Mesendoderm (in vitro differentiated cells): ENCODE results near the gene ZNF236.

ENCODE experiments used
- DNase-seq: peaks from one replicate; pipeline ENCODE4 v3.0.0; 2013
- H2AK5ac ChIP-seq: 2 replicates; pipeline ENCODE4 v1.6.1; 2013; ENCODE audit warnings: low read length, inconsistent platforms
- H2BK120ac ChIP-seq: 2 replicates; pipeline ENCODE4 v1.6.1; 2013; ENCODE audit warnings: low read depth, mild to moderate bottlenecking, low read length, moderate library complexity, mixed read lengths
- H2BK15ac ChIP-seq: replicated peaks from 2 replicates; pipeline ENCODE4 v1.6.1; 2013; ENCODE audit warnings: low read depth, mild to moderate bottlenecking, moderate library complexity
- H2BK5ac ChIP-seq: 2 replicates; pipeline ENCODE4 v1.6.1; 2013; ENCODE audit warnings: low read length, inconsistent platforms
- H3K18ac ChIP-seq: 2 replicates; pipeline ENCODE4 v1.6.1; 2013; ENCODE audit warnings: mild to moderate bottlenecking, low read length, mixed read lengths
- H3K23ac ChIP-seq: one replicate; pipeline ENCODE4 v1.6.1; 2013; ENCODE audit warnings: low read length
- H3K27ac ChIP-seq: 2 replicates; pipeline ENCODE4 v1.5.1; 2013; ENCODE audit warnings: low read depth, mild to moderate bottlenecking, inconsistent platforms, low read length, moderate library complexity
- H3K27me3 ChIP-seq: 2 replicates; pipeline ENCODE4 v1.6.1; 2013; ENCODE audit warnings: low read length, control low read depth, mild to moderate bottlenecking, inconsistent platforms; ENCODE audit not compliant: insufficient read depth, poor library complexity
- H3K36me3 ChIP-seq: 2 replicates; pipeline ENCODE4 v1.6.1; 2013; ENCODE audit warnings: low read length, inconsistent platforms; ENCODE audit not compliant: control insufficient read depth, insufficient read depth
- H3K4ac ChIP-seq: one replicate; pipeline ENCODE4 v1.6.1; 2013; ENCODE audit warnings: low read depth, mild to moderate bottlenecking, low read length, moderate library complexity
- H3K4me1 ChIP-seq: 2 replicates; pipeline ENCODE4 v1.6.1; 2013; ENCODE audit warnings: low read depth, low read length, inconsistent platforms; ENCODE audit not compliant: control insufficient read depth
- H3K4me2 ChIP-seq: 2 replicates; pipeline ENCODE4 v1.6.1; 2013; ENCODE audit warnings: low read length
- H3K4me3 ChIP-seq: 2 replicates; pipeline ENCODE4 v1.5.1; 2013; ENCODE audit warnings: mild to moderate bottlenecking, low read length
- H3K56ac ChIP-seq: one replicate; pipeline ENCODE4 v1.6.1; 2013; ENCODE audit warnings: low read length
- H3K79me1 ChIP-seq: 2 replicates; pipeline ENCODE4 v1.6.1; 2013; ENCODE audit warnings: low read length, inconsistent platforms
- H3K79me2 ChIP-seq: 2 replicates; pipeline ENCODE4 v1.6.1; 2013; ENCODE audit warnings: mild to moderate bottlenecking, low read length; ENCODE audit not compliant: control insufficient read depth, insufficient read depth
- H3K9ac ChIP-seq: 2 replicates; pipeline ENCODE4 v1.6.1; 2013; ENCODE audit warnings: low read length, inconsistent platforms
- H4K5ac ChIP-seq: one replicate; pipeline ENCODE4 v1.6.1; 2013; ENCODE audit warnings: low read length
- H4K8ac ChIP-seq: one replicate; pipeline ENCODE4 v1.6.1; 2013; ENCODE audit warnings: low read depth, mild to moderate bottlenecking, control low read depth, low read length, moderate library complexity
- WGBS: extraction: QIAGEN DNeasy Blood & Tissue Kit; methylation state at CpG from one replicate; pipeline ENCODE4 v1.1.7; 2013; ENCODE audit warnings: low lambda C conversion rate, missing lambda C conversion rate; ENCODE audit not compliant: insufficient coverage; ENCODE audit errors: extremely low coverage; 5-methylcytosine and 5-hydroxymethylcytosine counted together

ZNF236 gene

GRCh38 chr18:76981396-76981968 lies 159.1 kb downstream of the ZNF236 start:
- no CpG with 5 or more reads among the region's 13 CpGs for WGBS
- Histone ChIP-seq H2BK120ac (no peak overlapping the region), H3K27me3 (no peaks in the 10 kb centered on the region), H3K27ac (no peak overlapping the region), H3K4me1 (no peaks in the 10 kb centered on the region), H3K9ac (no peak overlapping the region), H2AK5ac (no peak overlapping the region), H2BK5ac (no peak overlapping the region), H3K79me1 (no peaks in the 10 kb centered on the region), H3K23ac (no peak overlapping the region), H3K79me2 (no peaks in the 10 kb centered on the region), H3K18ac (no peak overlapping the region), H3K4me3 (no peak overlapping the region), H3K4ac (no peak overlapping the region), H3K4me2 (no peak overlapping the region), H4K8ac (no peak overlapping the region), H4K5ac (no peak overlapping the region), H3K56ac (no peak overlapping the region), H3K36me3 (no peaks in the 10 kb centered on the region), H2BK15ac (no peak overlapping the region)
- no peak for DNase-seq

- Histone ChIP-seq H3K4me3 (no peak overlapping the region), H3K36me3 (no peaks in the 10 kb centered on the region), H3K4ac (no peak overlapping the region), H3K23ac (no peak overlapping the region), H3K4me1 (no peaks in the 10 kb centered on the region), H3K4me2 (no peak overlapping the region), H2AK5ac (no peak overlapping the region), H2BK15ac (no peak overlapping the region), H3K9ac (no peak overlapping the region), H3K79me1 (no peaks in the 10 kb centered on the region), H2BK5ac (no peak overlapping the region), H2BK120ac (no peak overlapping the region), H3K56ac (no peak overlapping the region), H3K79me2 (no peaks in the 10 kb centered on the region), H3K18ac (no peak overlapping the region), H3K27me3 (no peaks in the 10 kb centered on the region), H4K5ac (no peak overlapping the region), H4K8ac (no peak overlapping the region), H3K27ac (no peak overlapping the region)
- WGBS, result no CpG with 5 or more reads among the region's 5 CpGs
- no peak for DNase-seq
Observed at GRCh38 chr18:76982038-76982437, 159.7 kb downstream of the ZNF236 start.

- H2BK15ac ChIP-seq, result no peak overlapping the region
- H3K27ac ChIP-seq, result no peak overlapping the region
- no peak overlapping the region for H2AK5ac ChIP-seq
- no peak overlapping the region for H2BK5ac ChIP-seq
- H3K18ac ChIP-seq, result no peak overlapping the region
- H3K4me3 ChIP-seq, result no peak overlapping the region
- H3K79me2 ChIP-seq, result no peaks in the 10 kb centered on the region
- H3K27me3 ChIP-seq, result no peaks in the 10 kb centered on the region
- DNase-seq, result peak; percentile 87
- no peak overlapping the region for H3K4me2 ChIP-seq
- H3K56ac ChIP-seq, result no peak overlapping the region
- H3K4ac ChIP-seq, result no peak overlapping the region
- no CpG with 5 or more reads among the region's 15 CpGs for whole genome bisulfite sequencing
- H3K4me1 ChIP-seq, result no peaks in the 10 kb centered on the region
- H2BK120ac ChIP-seq, result no peak overlapping the region
- H3K79me1 ChIP-seq, result no peaks in the 10 kb centered on the region
- H3K36me3 ChIP-seq, result no peaks in the 10 kb centered on the region
- no peak overlapping the region for H3K23ac ChIP-seq
- H4K8ac ChIP-seq, result no peak overlapping the region
- no peak overlapping the region for H4K5ac ChIP-seq
- no peak overlapping the region for H3K9ac ChIP-seq
Observed at GRCh38 chr18:76982841-76983583, 160.7 kb downstream of the ZNF236 start.

GRCh38 chr18:76983613-76984051 lies 161.3 kb downstream of the ZNF236 start:
- Histone ChIP-seq H3K56ac (no peak overlapping the region), H2AK5ac (no peak overlapping the region), H2BK5ac (no peak overlapping the region), H3K27ac (no peak overlapping the region), H3K4me1 (no peaks in the 10 kb centered on the region), H4K5ac (no peak overlapping the region), H3K4me3 (no peak overlapping the region), H3K79me1 (no peaks in the 10 kb centered on the region), H3K4ac (no peak overlapping the region), H3K36me3 (no peaks in the 10 kb centered on the region), H2BK120ac (no peak overlapping the region), H3K79me2 (no peaks in the 10 kb centered on the region), H2BK15ac (no peak overlapping the region), H3K18ac (no peak overlapping the region), H3K4me2 (no peak overlapping the region), H3K27me3 (no peaks in the 10 kb centered on the region), H3K23ac (no peak overlapping the region), H3K9ac (no peak overlapping the region), H4K8ac (no peak overlapping the region)
- no peak for DNase-seq
- WGBS, result no CpG with 5 or more reads among the region's 10 CpGs

- H2BK120ac ChIP-seq, result no peak overlapping the region
- no CpG with 5 or more reads among the region's 40 CpGs for WGBS
- no peak overlapping the region for H3K4me2 ChIP-seq
- no peak overlapping the region for H3K4me3 ChIP-seq
- H3K27me3 ChIP-seq, result no peaks in the 10 kb centered on the region
- no peak overlapping the region for H4K8ac ChIP-seq
- H3K36me3 ChIP-seq, result no peaks in the 10 kb centered on the region
- H3K27ac ChIP-seq, result no peak overlapping the region
- no peak overlapping the region for H4K5ac ChIP-seq
- no peaks in the 10 kb centered on the region for H3K4me1 ChIP-seq
- H3K18ac ChIP-seq, result no peak overlapping the region
- no peak overlapping the region for H2BK5ac ChIP-seq
- no peak overlapping the region for H3K23ac ChIP-seq
- DNase-seq, result no peak
- H3K79me2 ChIP-seq, result no peaks in the 10 kb centered on the region
- no peak overlapping the region for H2AK5ac ChIP-seq
- H2BK15ac ChIP-seq, result no peak overlapping the region
- H3K79me1 ChIP-seq, result no peaks in the 10 kb centered on the region
- H3K9ac ChIP-seq, result no peak overlapping the region
- no peak overlapping the region for H3K4ac ChIP-seq
- no peak overlapping the region for H3K56ac ChIP-seq
Observed at GRCh38 chr18:76984193-76985155, 162.1 kb downstream of the ZNF236 start.
